Measurements from ENCODE around the gene HTR7. TPM values are rescaled to one million over a fixed set of nuclear protein-coding genes. Genes with fewer than 3 reads are reported as not detected.
A peak's percentile ranks its signal among the peaks of the same experiment; 100 is the strongest.

The HTR7 gene
- total RNA-seq, 2 experiments from 2014 or later, result 0.08 TPM

DNA sequence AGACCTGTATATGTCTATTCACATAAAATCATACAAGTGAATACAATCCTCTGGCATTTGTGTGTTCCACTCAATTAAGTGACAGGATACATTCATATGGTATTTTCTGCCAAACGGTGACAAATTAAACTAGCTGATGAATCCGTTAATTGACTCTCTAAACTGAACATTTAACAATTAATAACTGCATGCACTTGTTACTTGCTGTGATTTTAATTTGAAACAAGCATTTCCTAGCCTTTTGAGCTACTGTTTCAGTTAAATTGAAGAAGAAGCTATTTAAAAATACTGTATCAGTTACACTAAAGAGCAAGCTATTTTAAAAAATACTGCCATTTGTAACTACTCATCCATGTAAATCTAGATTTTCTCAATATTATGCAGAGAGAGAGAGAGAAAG, 67.4 kb downstream of the HTR7 start:
- Histone ChIP-seq H3K27me3 (ENCODE audit: control insufficient read depth in 1 of 2, insufficient read depth in 2 of 2, low read length in 2 of 2) (peaks cover 0 to 6% of the 10 kb centered on the region in 2 experiments), H3K4me1 (ENCODE audit: insufficient read depth, low read length) (no peaks in the 10 kb centered on the region), H3K27ac (ENCODE audit: low read depth in 1 of 2, low read length in 2 of 2) (no peak overlapping the region), H3K4me3 (ENCODE audit: low read length) (no peak overlapping the region), H3K36me3 (ENCODE audit: insufficient read depth, low read length) (no peaks in the 10 kb centered on the region), H3K9me3 (ENCODE audit: control insufficient read depth in 1 of 2, insufficient read depth in 1 of 2, low read length in 2 of 2) (peaks cover 0 to 5% of the 10 kb centered on the region in 2 experiments)
- ChIA-PET POLR2A (no interaction called here), CTCF (no interaction called here)
- peaks cover 6% of the 10 kb centered on the region for H3K27me3 Mint-ChIP-seq
- ATAC-seq (ENCODE audit: poor library complexity) (no peak), DNase-seq (no peak)
- no peak for TF ChIP-seq CTCF (IDR thresholded peaks at IDR 0.05)
- H3K36me3 Mint-ChIP-seq (ENCODE audit: low read depth), result no peaks in the 10 kb centered on the region
- intact Hi-C loops (cut with DNase I, micrococcal nuclease), result no loop called here
- H3K9me3 Mint-ChIP-seq, result no peaks in the 10 kb centered on the region
- H3K4me3 Mint-ChIP-seq, result no peak overlapping the region
- no peaks in the 10 kb centered on the region for H3K4me1 Mint-ChIP-seq (ENCODE audit: low read depth)
- no peak overlapping the region for H3K27ac Mint-ChIP-seq

DNA sequence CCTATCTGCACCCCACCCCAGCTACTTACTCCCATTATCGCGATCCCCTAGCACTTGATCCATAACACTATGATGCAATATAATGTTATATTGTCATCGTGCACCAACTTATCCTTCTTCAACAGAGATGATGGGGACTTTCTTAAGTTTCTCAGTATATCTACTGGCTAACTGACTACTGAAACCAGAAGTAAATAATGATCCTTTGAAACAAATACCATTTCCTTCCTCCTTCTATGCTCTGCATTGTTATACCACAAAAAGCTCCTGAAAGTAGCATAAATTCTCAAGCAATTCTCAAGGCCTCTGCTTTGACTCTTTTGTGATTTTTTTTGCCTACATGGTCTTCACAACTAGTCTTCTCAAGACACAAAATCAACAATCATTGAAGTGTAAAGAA, 68.9 kb downstream of the HTR7 start:
- Histone ChIP-seq H3K27ac (ENCODE audit: low read depth in 1 of 2, low read length in 2 of 2) (no peak overlapping the region), H3K36me3 (ENCODE audit: insufficient read depth, low read length) (no peaks in the 10 kb centered on the region), H3K9me3 (ENCODE audit: control insufficient read depth in 1 of 2, insufficient read depth in 1 of 2, low read length in 2 of 2) (no peaks in the 10 kb centered on the region), H3K27me3 (ENCODE audit: control insufficient read depth in 1 of 2, insufficient read depth in 2 of 2, low read length in 2 of 2) (peaks cover 0 to 6% of the 10 kb centered on the region in 2 experiments), H3K4me1 (ENCODE audit: insufficient read depth, low read length) (no peaks in the 10 kb centered on the region), H3K4me3 (ENCODE audit: low read length) (no peak overlapping the region)
- intact Hi-C loops (cut with DNase I, micrococcal nuclease), result loop anchor here (1.0 to 5.0 kb wide), 2 partner anchors 996 to 1362 kb away; no protein-coding TSS in a partner anchor
- Mint-ChIP-seq H3K36me3 (ENCODE audit: low read depth) (no peaks in the 10 kb centered on the region), H3K4me1 (ENCODE audit: low read depth) (no peaks in the 10 kb centered on the region), H3K4me3 (no peak overlapping the region), H3K9me3 (no peaks in the 10 kb centered on the region), H3K27ac (no peak overlapping the region), H3K27me3 (peaks cover 6% of the 10 kb centered on the region)
- no peak for TF ChIP-seq CTCF (IDR thresholded peaks at IDR 0.05)
- ATAC-seq (ENCODE audit: poor library complexity) (no peak), DNase-seq (no peak)
- POLR2A ChIA-PET, result no interaction called here
- CTCF ChIA-PET, result interaction anchor here (1.1 kb wide), 1 partner anchor 996 kb away, joined by 3 read pairs; no protein-coding TSS in a partner anchor

DNA sequence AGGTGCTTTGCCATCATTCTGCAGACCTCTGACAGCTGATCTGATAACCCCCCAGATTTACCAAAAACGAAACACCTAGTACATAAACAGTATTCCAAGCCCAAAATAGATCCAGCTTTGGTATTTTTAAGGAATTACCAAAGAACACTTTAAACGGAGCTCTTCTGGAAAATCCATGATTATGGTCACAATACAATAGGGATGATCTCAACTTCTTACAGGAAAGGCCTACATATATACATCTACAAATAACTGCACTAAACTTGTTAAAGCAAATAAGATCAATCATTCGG, 69.7 kb downstream of the HTR7 start:
- Mint-ChIP-seq H3K9me3 (no peaks in the 10 kb centered on the region), H3K27ac (no peak overlapping the region), H3K4me3 (no peak overlapping the region), H3K27me3 (peaks cover 6% of the 10 kb centered on the region), H3K36me3 (ENCODE audit: low read depth) (no peaks in the 10 kb centered on the region), H3K4me1 (ENCODE audit: low read depth) (no peaks in the 10 kb centered on the region)
- ChIA-PET CTCF (interaction anchor here (1.1 kb wide), 1 partner anchor 995 kb away, joined by 3 read pairs; no protein-coding TSS in a partner anchor), POLR2A (no interaction called here)
- Histone ChIP-seq H3K27ac (ENCODE audit: low read depth in 1 of 2, low read length in 2 of 2) (no peak overlapping the region), H3K36me3 (ENCODE audit: insufficient read depth, low read length) (no peaks in the 10 kb centered on the region), H3K4me1 (ENCODE audit: insufficient read depth, low read length) (no peaks in the 10 kb centered on the region), H3K9me3 (ENCODE audit: control insufficient read depth in 1 of 2, insufficient read depth in 1 of 2, low read length in 2 of 2) (no peaks in the 10 kb centered on the region), H3K4me3 (ENCODE audit: low read length) (no peak overlapping the region), H3K27me3 (ENCODE audit: control insufficient read depth in 1 of 2, insufficient read depth in 2 of 2, low read length in 2 of 2) (peaks cover 0 to 6% of the 10 kb centered on the region in 2 experiments)
- ATAC-seq (ENCODE audit: poor library complexity) (no peak), DNase-seq (no peak)
- intact Hi-C loops (cut with DNase I, micrococcal nuclease), result loop anchor here (1.0 to 5.0 kb wide), 2 partner anchors 995 to 1361 kb away; no protein-coding TSS in a partner anchor
- peak; percentile 7 for TF ChIP-seq CTCF (IDR thresholded peaks at IDR 0.05)

All from CD4-positive, alpha-beta T cell (primary cell).